Measurements from ENCODE around the gene SLC50A1. TPM values are rescaled to one million over a fixed set of nuclear protein-coding genes. Genes with fewer than 3 reads are reported as not detected.

SLC50A1 gene
- total RNA-seq (10 to 100 TPM; 20.7 to 34.9 (median 30.8) TPM), total RNA-seq (11.6 to 31.8 (median 19.8) reads per million in 29 experiments)
- total RNA-seq (2013), result 26.3 TPM

- H3K27ac ChIP-seq (ENCODE audit: low read length), result peak within 1 kb of the TSS; percentile 99
- no peaks in the 10 kb centered on the region for H3K9me3 ChIP-seq
- Mint-ChIP-seq H3K27me3 (no peaks in the 10 kb centered on the region), H3K9me3 (no peaks in the 10 kb centered on the region), H3K36me3 (peaks cover 5% of the 10 kb centered on the region), H3K4me3 (peak within 1 kb of the TSS; percentile 99), H3K27ac (peak within 1 kb of the TSS; percentile 99), H3K4me1 (peaks cover 47 to 57% (median 53%) of the 10 kb centered on the region in 3 donors)
- DNase-seq (peak; percentile 77 to 96 (median 87)), ATAC-seq (replicated peaks in 1 of 4) (peak; percentile 87 to 91 (median 90))
- peak within 1 kb of the TSS; percentile 84 to 97 for H3K4me3 ChIP-seq (ENCODE audit: control insufficient read depth in 1 of 2, extremely low read depth in 1 of 2, low read length in 1 of 2)
- no peaks in the 10 kb centered on the region for H3K27me3 ChIP-seq (replicated peaks in 1 of 2; ENCODE audit: control insufficient read depth in 2 of 2, extremely low read depth in 1 of 2, insufficient read depth in 2 of 2, low read length in 1 of 2)
- no peaks in the 10 kb centered on the region for H3K36me3 ChIP-seq (ENCODE audit: control insufficient read depth in 2 of 2, extremely low read depth in 1 of 2, insufficient read depth in 1 of 2, low read length in 1 of 2)
- 0% methylated on average over 49 of the region's 52 CpGs for WGBS (ENCODE audit: insufficient coverage)
- ChIA-PET CTCF (interaction anchor here in 1 of 2 donors (0.6 to 1.0 kb wide), 5 partner anchors 31 to 1319 kb away, joined by 3 to 7 read pairs (median 3); partner anchors contain the start of gene KRTCAP2), POLR2A (interaction anchor here (0.5 to 0.6 kb wide), 2 partner anchors 16 to 59 kb away, joined by 3 to 5 read pairs; no protein-coding TSS in a partner anchor)
- peaks cover 2 to 38% of the 10 kb centered on the region in 2 experiments for H3K4me1 ChIP-seq (ENCODE audit: control insufficient read depth in 1 of 2, extremely low read depth in 1 of 2, insufficient read depth in 2 of 2, low read length in 2 of 2)
These were observed at the start of gene SLC50A1 for GRCh38 chr1:155135415-155136028. TSS of gene SLC50A1 (plus strand) at chr1:155135852. CDS start at chr1:155135912, 60 bp downstream.

- Histone ChIP-seq H3K4me1 (ENCODE audit: control insufficient read depth in 1 of 2, extremely low read depth in 1 of 2, insufficient read depth in 2 of 2, low read length in 2 of 2) (peaks cover 32 to 54% of the 10 kb centered on the region in 2 experiments), H3K9me3 (no peaks in the 10 kb centered on the region), H3K36me3 (ENCODE audit: control insufficient read depth in 2 of 2, extremely low read depth in 1 of 2, insufficient read depth in 1 of 2, low read length in 1 of 2) (no peaks in the 10 kb centered on the region), H3K27me3 (replicated peaks in 1 of 2; ENCODE audit: control insufficient read depth in 2 of 2, extremely low read depth in 1 of 2, insufficient read depth in 2 of 2, low read length in 1 of 2) (peaks cover 2 to 43% of the 10 kb centered on the region in 2 experiments), H3K4me3 (ENCODE audit: control insufficient read depth in 1 of 2, extremely low read depth in 1 of 2, low read length in 1 of 2) (peak overlapping the region in 1 of 2 donors; percentile 63), H3K27ac (ENCODE audit: low read length) (no peak overlapping the region)
- 3% methylated on average over 15 of the region's 24 CpGs for WGBS (ENCODE audit: insufficient coverage)
- Mint-ChIP-seq H3K36me3 (no peaks in the 10 kb centered on the region), H3K4me1 (peaks cover 33 to 43% (median 39%) of the 10 kb centered on the region in 3 donors), H3K27ac (peak overlapping the region; percentile 44 to 46), H3K4me3 (peak overlapping the region; percentile 45 to 97 (median 50)), H3K27me3 (peaks cover 20 to 29% of the 10 kb centered on the region in 2 donors), H3K9me3 (no peaks in the 10 kb centered on the region)
- ChIA-PET CTCF (interaction anchor here (0.6 to 2.6 kb wide), 8 partner anchors 15 to 607 kb away, joined by 3 to 57 read pairs (median 9); partner anchors contain the start of genes KRTCAP2 (in 2 of the 2), ADAM15 (in 1 of the 2), CKS1B (in 1 of the 2) and EFNA4 (in 1 of the 2)), POLR2A (no interaction called here)
- peak; percentile 7 to 15 (median 12) for ATAC-seq (replicated peaks in 1 of 4)
- peak; percentile 55 to 90 (median 77) for DNase-seq
These were observed 49.4 kb upstream of the SLC50A1 start for GRCh38 chr1:155086128-155086741.

- Histone ChIP-seq H3K27me3 (replicated peaks in 1 of 2; ENCODE audit: control insufficient read depth in 2 of 2, extremely low read depth in 1 of 2, insufficient read depth in 2 of 2, low read length in 1 of 2) (peaks cover 2 to 43% of the 10 kb centered on the region in 2 experiments), H3K4me1 (ENCODE audit: control insufficient read depth in 1 of 2, extremely low read depth in 1 of 2, insufficient read depth in 2 of 2, low read length in 2 of 2) (peaks cover 26 to 53% of the 10 kb centered on the region in 2 experiments), H3K4me3 (ENCODE audit: control insufficient read depth in 1 of 2, extremely low read depth in 1 of 2, low read length in 1 of 2) (no peak overlapping the region), H3K27ac (ENCODE audit: low read length) (no peak overlapping the region), H3K9me3 (no peaks in the 10 kb centered on the region), H3K36me3 (ENCODE audit: control insufficient read depth in 2 of 2, extremely low read depth in 1 of 2, insufficient read depth in 1 of 2, low read length in 1 of 2) (no peaks in the 10 kb centered on the region)
- Mint-ChIP-seq H3K9me3 (no peaks in the 10 kb centered on the region), H3K36me3 (no peaks in the 10 kb centered on the region), H3K27me3 (peaks cover 14 to 23% of the 10 kb centered on the region in 2 donors), H3K4me1 (peaks cover 32 to 40% (median 32%) of the 10 kb centered on the region in 3 donors), H3K27ac (no peak overlapping the region), H3K4me3 (no peak overlapping the region)
- no peak for ATAC-seq (replicated peaks in 1 of 4)
- peak in 1 of 35 experiments; percentile 5 for DNase-seq
- WGBS (ENCODE audit: insufficient coverage), result 80% methylated on average over 1 of the region's 8 CpGs
- ChIA-PET CTCF (interaction anchor here in 1 of 2 donors (2.6 kb wide), 1 partner anchor 22 kb away, joined by 57 read pairs; the partner anchor contains the start of gene EFNA4), POLR2A (no interaction called here)
These were observed 48.7 kb upstream of the SLC50A1 start for GRCh38 chr1:155086856-155087535.

GRCh38 chr1:155091071-155092051 lies 44.3 kb upstream of the SLC50A1 start:
- Histone ChIP-seq H3K36me3 (ENCODE audit: control insufficient read depth in 2 of 2, extremely low read depth in 1 of 2, insufficient read depth in 1 of 2, low read length in 1 of 2) (no peaks in the 10 kb centered on the region), H3K9me3 (no peaks in the 10 kb centered on the region), H3K4me1 (ENCODE audit: control insufficient read depth in 1 of 2, extremely low read depth in 1 of 2, insufficient read depth in 2 of 2, low read length in 2 of 2) (peaks cover 0 to 15% of the 10 kb centered on the region in 2 experiments), H3K27ac (ENCODE audit: low read length) (no peak overlapping the region), H3K27me3 (replicated peaks in 1 of 2; ENCODE audit: control insufficient read depth in 2 of 2, extremely low read depth in 1 of 2, insufficient read depth in 2 of 2, low read length in 1 of 2) (peaks cover 0 to 34% of the 10 kb centered on the region in 2 experiments), H3K4me3 (ENCODE audit: control insufficient read depth in 1 of 2, extremely low read depth in 1 of 2, low read length in 1 of 2) (no peak overlapping the region)
- 27% methylated on average over 16 of the region's 29 CpGs for WGBS (ENCODE audit: insufficient coverage)
- Mint-ChIP-seq H3K27me3 (peaks cover 4 to 7% of the 10 kb centered on the region in 2 donors), H3K4me1 (peaks cover 1 to 9% (median 5%) of the 10 kb centered on the region in 3 donors), H3K36me3 (no peaks in the 10 kb centered on the region), H3K9me3 (no peaks in the 10 kb centered on the region), H3K4me3 (no peak overlapping the region), H3K27ac (no peak overlapping the region)
- POLR2A ChIA-PET, result interaction anchor here in 1 of 2 donors (0.6 kb wide), 1 partner anchor 274 kb away, joined by 3 read pairs; no protein-coding TSS in a partner anchor
- DNase-seq, result peak; percentile 33 to 88 (median 71)
- CTCF ChIA-PET, result interaction anchor here (0.5 to 2.0 kb wide), 16 partner anchors 39 to 1402 kb away, joined by 3 to 29 read pairs (median 5); partner anchors contain the start of genes KRTCAP2 (in 2 of the 2) and TRIM46 (in 1 of the 2)
- ATAC-seq (replicated peaks in 1 of 4), result peak; percentile 74 to 83 (median 78)

GRCh38 chr1:155092131-155092530 lies 43.5 kb upstream of the SLC50A1 start:
- DNase-seq, result peak in 1 of 35 experiments; percentile 5
- CTCF ChIA-PET, result interaction anchor here (0.6 to 2.0 kb wide), 9 partner anchors 39 to 81 kb away, joined by 3 to 29 read pairs (median 7); partner anchors contain the start of genes KRTCAP2 (in 2 of the 2) and TRIM46 (in 1 of the 2)

More at GRCh38 chr1:155092131-155092530, 43.5 kb upstream of the SLC50A1 start:
- POLR2A ChIA-PET, result interaction anchor here in 1 of 2 donors (0.6 kb wide), 1 partner anchor 275 kb away, joined by 3 read pairs; no protein-coding TSS in a partner anchor
- Histone ChIP-seq H3K4me3 (ENCODE audit: control insufficient read depth in 1 of 2, extremely low read depth in 1 of 2, low read length in 1 of 2) (no peak overlapping the region), H3K36me3 (ENCODE audit: control insufficient read depth in 2 of 2, extremely low read depth in 1 of 2, insufficient read depth in 1 of 2, low read length in 1 of 2) (no peaks in the 10 kb centered on the region), H3K4me1 (ENCODE audit: control insufficient read depth in 1 of 2, extremely low read depth in 1 of 2, insufficient read depth in 2 of 2, low read length in 2 of 2) (peaks cover 0 to 10% of the 10 kb centered on the region in 2 experiments), H3K27ac (ENCODE audit: low read length) (no peak overlapping the region), H3K27me3 (replicated peaks in 1 of 2; ENCODE audit: control insufficient read depth in 2 of 2, extremely low read depth in 1 of 2, insufficient read depth in 2 of 2, low read length in 1 of 2) (peaks cover 0 to 35% of the 10 kb centered on the region in 2 experiments), H3K9me3 (no peaks in the 10 kb centered on the region)
- Mint-ChIP-seq H3K9me3 (no peaks in the 10 kb centered on the region), H3K4me1 (peaks cover 0 to 8% (median 5%) of the 10 kb centered on the region in 3 donors), H3K4me3 (no peak overlapping the region), H3K36me3 (no peaks in the 10 kb centered on the region), H3K27ac (no peak overlapping the region), H3K27me3 (peaks cover 4 to 7% of the 10 kb centered on the region in 2 donors)
- no peak for ATAC-seq (replicated peaks in 1 of 4)
- WGBS (ENCODE audit: insufficient coverage), result 86% methylated on average over 4 of the region's 6 CpGs
